Keratinocyte (primary cell): ENCODE data around the gene MRTFA.

Source experiments
- EZH2 ChIP-seq: IDR thresholded peaks from one replicate; pipeline ENCODE4 v1.6.1; 2012; ENCODE audit warnings: inconsistent platforms, mild to moderate bottlenecking, low read length, moderate library complexity
- TF ChIP-seq, protein P1 (sequence below), 3 experiments: IDR thresholded peaks in 1 of 3; conservative IDR thresholded peaks in 1 of 3; optimal IDR thresholded peaks in 1 of 3; 2 replicates in 2 of 3; 3 replicates in 1 of 3; pipeline versions ENCODE3 to v1.5.1; 2011; ENCODE audit warnings: low read length in 3 of 3, mild to moderate bottlenecking in 3 of 3, moderate library complexity in 2 of 3, control low read depth in 1 of 3, inconsistent platforms in 1 of 3; ENCODE audit not compliant: insufficient read depth in 2 of 3; ENCODE audit errors: extremely low read depth in 1 of 3

- no peak for TF ChIP-seq EZH2
- TF ChIP-seq, protein P1, sequence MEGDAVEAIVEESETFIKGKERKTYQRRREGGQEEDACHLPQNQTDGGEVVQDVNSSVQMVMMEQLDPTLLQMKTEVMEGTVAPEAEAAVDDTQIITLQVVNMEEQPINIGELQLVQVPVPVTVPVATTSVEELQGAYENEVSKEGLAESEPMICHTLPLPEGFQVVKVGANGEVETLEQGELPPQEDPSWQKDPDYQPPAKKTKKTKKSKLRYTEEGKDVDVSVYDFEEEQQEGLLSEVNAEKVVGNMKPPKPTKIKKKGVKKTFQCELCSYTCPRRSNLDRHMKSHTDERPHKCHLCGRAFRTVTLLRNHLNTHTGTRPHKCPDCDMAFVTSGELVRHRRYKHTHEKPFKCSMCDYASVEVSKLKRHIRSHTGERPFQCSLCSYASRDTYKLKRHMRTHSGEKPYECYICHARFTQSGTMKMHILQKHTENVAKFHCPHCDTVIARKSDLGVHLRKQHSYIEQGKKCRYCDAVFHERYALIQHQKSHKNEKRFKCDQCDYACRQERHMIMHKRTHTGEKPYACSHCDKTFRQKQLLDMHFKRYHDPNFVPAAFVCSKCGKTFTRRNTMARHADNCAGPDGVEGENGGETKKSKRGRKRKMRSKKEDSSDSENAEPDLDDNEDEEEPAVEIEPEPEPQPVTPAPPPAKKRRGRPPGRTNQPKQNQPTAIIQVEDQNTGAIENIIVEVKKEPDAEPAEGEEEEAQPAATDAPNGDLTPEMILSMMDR (optimal IDR thresholded peaks at IDR 0.05 in 1 of 3, IDR thresholded peaks at IDR 0.05 in 1 of 3, conservative IDR thresholded peaks at IDR 0.05 in 1 of 3; ENCODE audit: extremely low read depth in 1 of 3, insufficient read depth in 2 of 3, low read length in 3 of 3), result no peak
Observed at GRCh38 chr22:40491990-40492631, 144.4 kb downstream of the MRTFA start.
